ENCODE measurements around the gene LASP1.
"Not testable (repeated sequence)": the region's sequence is repeated elsewhere in the genome, so short reads cannot be mapped to it uniquely, and the experiment has no call there.

LASP1 gene

GRCh38 chr17:38911081-38911730 is 41.3 kb downstream of the LASP1 start:
- no peak for DNase-seq

DNA sequence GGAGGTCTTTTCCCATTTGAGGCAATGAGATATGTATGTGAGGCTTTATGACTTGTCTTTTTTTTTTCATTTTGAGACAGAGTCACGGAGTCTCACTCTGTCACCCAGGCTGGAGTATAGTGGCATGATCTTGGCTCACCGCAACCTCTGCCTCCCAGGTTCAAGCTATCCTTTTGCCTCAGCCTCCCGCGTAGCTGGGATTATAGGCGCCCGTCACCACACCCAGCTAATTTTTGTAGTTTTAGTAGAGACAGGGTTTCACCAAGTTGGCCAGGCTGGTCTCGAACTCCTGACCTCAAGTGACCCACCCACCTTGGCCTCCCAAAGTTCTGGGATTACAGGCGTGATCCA is 41.8 kb downstream of the LASP1 start:
- not testable (repeated sequence) for DNase-seq

DNA sequence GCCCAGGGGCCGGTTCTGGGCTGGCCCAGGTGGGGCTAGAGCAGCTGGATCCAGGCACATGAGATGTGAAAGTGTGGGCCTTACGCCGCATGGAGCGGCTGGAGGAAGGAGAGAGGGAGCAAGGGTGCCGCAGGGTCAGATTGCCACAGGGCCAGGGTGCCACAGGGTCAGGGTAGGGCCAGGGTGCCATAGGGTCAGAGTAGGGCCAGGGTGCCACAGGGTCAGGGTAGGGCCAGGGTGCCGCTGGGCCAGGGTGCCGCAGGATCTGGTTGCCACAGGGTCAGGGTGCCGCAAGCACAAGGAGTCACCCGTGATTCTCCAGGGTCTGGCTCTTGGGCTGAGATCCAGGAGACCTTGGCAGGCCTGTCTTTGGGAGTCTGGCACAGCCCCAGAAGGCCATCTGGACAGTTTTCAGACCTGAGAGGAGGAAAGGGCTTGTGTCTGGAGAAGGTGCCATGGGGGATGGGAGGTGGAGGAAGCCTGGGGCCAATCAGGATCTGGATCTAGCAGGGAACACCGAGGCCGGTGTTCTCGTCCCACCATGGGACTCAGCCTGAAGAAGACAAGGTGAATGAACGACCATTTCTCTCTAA is 42.5 kb downstream of the LASP1 start:
- DNase-seq, result no peak

DNA sequence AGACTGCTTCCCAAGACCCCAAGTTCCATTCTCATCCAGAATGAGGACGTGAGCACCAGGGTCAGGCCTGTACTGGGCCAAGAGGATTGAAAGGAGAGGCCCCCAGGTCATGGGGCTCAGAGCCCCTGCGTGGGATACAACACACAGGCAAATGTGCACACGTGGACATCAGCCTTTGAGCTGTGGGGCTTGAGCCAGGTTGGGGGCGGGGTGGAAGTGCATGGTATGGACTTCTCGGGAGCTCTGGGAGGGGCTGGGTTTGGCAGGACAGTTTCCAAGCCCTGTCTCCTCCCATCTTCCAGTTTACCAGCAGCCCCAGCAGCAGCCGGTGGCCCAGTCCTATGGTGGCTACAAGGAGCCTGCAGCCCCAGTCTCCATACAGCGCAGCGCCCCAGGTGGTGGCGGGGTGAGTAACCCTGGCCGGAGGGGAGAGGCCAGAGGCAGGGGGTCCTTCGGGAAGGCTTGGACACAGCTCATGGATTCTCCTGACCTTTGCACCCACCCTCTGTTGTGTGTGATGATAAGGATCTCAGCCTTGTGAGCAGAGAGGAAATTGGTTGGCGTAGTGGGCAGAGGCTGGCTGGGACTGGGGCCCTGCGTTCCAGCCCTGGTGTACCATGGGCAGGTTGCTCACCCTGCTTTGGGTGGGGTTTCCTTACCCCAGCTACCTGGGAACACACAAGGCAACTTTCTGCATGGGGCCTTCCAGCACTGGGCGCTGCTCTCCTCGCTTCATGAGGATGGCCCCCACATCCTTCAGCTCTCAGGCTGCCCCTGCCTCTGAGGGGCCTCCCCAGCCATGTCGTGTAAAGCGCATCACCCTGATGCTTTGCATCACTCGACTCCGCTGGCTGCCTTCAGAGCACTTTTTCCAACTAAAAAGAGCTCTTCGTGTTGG is 45.1 kb downstream of the LASP1 start:
- DNase-seq, result no peak

DNA sequence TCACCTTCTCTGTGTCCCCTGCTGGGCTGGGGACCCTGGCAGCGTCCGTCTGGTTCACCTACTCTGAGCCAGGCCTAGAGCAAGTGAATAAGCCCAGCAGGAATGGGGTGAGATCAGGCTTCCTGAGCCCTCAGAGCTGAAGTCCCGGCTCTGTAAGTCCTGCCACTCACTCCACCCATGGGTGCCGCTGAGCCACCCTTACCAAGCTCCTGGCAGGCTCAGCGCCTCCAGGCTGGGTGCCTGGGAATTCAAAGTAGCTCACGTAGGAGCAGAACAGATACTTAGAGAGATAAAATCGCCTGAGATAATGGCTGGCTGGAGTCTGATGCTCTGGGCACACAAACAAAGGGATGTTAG is 45.8 kb downstream of the LASP1 start:
- DNase-seq, result no peak

GRCh38 chr17:38916771-38917170 is 46.9 kb downstream of the LASP1 start:
- no peak for DNase-seq

- no peak for DNase-seq
Measured at GRCh38 chr17:38917259-38917658, 47.4 kb downstream of the LASP1 start.

DNA sequence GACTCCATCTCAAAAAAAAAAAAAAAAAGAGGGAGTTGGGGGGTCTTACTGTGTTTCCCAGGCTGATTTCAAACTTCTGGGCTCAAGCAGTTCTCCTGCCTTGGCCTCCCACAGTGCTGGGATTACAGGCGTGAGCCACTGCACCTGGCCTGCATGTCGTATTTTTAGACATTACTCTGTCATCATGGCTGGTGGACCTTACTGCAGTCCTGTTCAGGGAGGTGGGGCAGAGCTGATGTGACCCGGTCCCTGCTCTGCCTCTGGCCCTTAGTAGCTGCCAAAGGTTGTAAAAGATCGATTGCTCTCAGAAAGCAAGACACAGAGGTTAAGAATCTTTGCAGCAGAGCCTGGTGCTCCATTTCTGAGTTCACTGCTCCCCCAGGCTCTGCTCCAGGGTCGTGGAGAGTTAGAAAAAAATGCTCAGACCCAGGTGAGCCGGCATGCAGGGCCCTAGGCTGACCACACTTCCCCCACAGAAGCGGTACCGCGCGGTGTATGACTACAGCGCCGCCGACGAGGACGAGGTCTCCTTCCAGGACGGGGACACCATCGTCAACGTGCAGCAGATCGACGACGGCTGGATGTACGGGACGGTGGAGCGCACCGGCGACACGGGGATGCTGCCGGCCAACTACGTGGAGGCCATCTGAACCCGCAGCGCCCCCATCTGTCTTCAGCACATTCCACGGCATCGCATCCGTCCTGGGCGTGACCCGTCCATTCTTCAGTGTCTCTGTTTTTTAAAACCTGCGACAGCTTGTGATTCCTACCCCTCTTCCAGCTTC is 48.5 kb downstream of the LASP1 start:
- DNase-seq, result no peak

- DNase-seq, result no peak
Measured at GRCh38 chr17:38918916-38919315, 49.1 kb downstream of the LASP1 start.

GRCh38 chr17:38919316-38920078 is 49.6 kb downstream of the LASP1 start:
- no peak for DNase-seq

DNA sequence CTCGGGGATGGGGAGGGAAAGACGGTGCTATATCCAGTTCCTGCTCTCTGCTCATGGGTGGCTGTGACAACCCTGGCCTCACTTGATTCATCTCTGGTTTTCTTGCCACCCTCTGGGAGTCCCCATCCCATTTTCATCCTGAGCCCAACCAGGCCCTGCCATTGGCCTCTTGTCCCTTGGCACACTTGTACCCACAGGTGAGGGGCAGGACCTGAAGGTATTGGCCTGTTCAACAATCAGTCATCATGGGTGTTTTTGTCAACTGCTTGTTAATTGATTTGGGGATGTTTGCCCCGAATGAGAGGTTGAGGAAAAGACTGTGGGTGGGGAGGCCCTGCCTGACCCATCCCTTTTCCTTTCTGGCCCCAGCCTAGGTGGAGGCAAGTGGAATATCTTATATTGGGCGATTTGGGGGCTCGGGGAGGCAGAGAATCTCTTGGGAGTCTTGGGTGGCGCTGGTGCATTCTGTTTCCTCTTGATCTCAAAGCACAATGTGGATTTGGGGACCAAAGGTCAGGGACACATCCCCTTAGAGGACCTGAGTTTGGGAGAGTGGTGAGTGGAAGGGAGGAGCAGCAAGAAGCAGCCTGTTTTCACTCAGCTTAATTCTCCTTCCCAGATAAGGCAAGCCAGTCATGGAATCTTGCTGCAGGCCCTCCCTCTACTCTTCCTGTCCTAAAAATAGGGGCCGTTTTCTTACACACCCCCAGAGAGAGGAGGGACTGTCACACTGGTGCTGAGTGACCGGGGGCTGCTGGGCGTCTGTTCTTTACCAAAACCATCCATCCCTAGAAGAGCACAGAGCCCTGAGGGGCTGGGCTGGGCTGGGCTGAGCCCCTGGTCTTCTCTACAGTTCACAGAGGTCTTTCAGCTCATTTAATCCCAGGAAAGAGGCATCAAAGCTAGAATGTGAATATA is 50.8 kb downstream of the LASP1 start:
- no peak for DNase-seq

GRCh38 chr17:38921756-38922411 is 52.0 kb downstream of the LASP1 start:
- no peak for DNase-seq

DNA sequence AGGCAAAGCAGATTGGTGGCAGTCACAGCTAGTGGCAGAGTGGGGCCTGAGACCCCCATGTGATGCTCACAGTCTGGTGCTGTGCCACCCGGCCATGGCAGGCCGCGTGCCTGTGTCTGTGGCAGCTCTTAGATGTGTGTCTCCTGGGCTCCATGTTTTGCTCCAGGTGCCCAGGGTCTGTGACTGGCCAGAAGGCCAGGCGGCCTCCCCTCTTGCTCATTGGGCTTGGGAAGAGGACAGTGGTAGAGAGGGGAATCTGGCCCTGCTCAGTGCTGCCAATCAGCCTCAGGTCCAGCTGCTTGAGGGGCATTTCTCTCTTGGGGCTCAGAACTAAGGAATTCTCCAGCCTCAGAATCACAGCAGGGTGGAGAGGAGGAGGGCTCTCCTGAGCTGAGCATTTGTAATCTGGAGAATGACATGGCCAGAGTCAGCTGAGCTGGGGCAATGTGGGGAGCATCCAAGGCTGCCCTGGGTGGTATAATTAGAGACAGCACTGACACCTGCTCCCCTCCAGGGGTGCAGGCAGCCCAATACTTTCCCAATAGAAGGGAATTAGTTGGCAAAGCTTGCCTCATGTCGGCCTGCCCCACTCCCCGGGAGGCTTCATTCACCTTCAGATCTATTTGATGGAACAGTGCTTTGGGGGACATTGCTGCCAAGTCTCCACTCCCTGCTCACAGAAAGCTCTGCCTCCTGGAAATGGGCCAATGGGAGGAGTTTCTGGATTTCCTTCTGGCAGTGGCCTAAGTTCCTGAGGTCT is 52.9 kb downstream of the LASP1 start:
- DNase-seq, result no peak

DNA sequence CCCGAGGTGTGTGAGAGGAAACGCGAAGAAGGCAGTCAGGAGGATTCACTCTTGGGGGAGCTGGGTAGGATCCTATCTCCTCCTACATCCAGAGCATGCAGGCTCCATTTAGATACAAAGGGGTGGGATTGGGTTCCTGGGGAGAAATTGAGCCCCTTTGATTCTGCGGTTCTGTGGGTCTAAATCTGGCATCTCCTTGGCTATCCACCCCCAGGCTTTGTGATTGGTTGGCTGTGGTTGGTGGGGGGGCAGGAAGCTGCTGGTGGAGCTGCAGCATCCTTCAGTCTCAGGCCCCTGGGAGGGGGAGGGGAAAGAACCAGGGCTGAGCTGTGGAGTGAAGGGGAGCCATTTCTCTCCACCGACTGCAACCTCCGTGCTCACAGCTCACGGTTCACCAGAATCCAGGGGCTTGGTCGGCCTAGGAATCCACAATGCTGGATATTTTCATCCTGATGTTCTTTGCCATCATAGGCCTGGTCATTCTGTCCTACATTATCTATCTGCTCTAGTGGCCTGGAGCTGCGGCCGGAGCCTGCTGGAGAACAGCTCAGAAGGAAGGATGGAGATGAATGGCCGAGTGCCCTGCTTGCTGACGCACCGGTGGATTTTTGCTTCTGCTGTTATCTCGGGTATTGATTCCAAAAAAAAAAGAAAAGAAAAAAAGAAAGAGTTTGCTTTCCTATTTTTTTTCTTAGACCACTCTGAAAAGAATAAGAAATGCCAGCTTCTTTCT is 55.6 kb downstream of the LASP1 start, which contains the start of gene LASP1NB:
Gene LASP1NB, plus strand, starts transcription at position 352 of the 733 bp plus-strand sequence.
- peak; percentile 46 for DNase-seq

DNA sequence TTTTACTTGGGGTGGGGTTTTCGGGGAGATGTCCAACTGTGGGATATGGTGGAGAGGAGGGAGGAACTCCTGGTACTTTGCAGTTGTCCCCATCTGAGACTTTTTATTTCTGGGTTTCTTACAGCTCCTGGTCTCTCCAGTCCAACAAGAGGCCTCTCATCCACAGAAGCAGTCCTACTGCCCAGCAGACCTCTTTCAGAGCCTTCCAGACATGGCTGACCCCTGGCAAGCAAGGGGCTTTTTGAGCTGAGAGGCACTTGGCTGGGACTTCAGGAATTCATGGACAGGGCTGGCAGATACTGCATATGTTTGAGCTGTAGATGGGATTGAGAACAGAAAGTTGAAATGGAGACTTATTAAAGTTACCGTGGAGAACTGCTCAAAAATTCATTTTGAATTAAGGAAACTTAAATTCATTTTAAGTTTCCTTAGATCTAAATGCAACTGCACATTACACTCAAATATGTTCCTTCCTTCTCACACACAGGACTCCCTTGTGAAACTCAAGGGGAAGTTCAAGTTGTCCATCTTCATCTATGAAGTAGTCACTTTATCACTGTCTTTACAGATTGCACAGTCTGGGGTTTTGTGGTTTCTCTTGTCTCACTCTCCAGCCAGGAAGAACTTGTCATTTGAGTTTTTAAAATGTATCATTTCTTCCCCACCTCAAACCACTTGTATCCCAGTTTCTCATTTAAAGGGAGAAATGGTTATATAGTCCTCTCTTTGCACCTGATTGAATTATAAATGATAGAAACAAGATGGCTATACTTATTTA is 56.6 kb downstream of the LASP1 start:
- DNase-seq, result no peak

DNA sequence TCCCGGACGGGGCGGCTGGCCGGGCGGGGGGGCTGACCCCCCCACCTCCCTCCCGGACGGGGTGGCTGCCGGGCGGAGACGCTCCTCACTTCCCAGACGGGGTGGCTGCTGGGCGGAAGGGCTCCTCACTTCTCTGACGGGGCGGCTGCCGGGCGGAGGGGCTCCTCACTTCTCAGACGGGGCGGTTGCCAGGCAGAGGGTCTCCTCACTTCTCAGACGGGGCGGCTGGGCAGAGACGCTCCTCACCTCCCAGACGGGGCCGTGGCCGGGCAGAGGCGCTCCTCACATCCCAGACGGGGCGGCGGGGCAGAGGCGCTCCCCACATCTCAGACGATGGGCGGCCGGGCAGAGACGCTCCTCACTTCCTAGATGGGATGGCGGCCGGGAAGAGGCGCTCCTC is 60.9 kb downstream of the LASP1 start:
- DNase-seq, result not testable (repeated sequence)

DNA sequence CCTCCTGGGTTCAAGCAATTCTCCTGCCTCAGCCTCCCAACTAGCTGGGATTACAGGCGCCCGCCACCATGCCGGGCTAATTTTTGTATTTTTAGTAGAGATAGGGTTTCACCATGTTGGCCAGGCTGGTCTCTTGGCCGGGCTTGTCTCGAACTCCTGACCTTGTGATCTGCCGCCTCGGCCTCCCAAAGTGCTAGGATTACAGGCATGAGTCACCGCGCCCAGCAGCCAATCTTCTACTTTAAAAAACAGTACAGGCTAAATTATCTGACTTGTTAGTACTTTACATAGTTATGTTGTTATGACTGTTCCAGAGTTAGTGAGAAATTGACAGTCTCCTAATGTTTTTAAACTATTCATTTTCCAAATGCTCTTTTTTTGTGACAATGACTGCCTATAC is 64.1 kb downstream of the LASP1 start:
- not testable (repeated sequence) for DNase-seq

DNA sequence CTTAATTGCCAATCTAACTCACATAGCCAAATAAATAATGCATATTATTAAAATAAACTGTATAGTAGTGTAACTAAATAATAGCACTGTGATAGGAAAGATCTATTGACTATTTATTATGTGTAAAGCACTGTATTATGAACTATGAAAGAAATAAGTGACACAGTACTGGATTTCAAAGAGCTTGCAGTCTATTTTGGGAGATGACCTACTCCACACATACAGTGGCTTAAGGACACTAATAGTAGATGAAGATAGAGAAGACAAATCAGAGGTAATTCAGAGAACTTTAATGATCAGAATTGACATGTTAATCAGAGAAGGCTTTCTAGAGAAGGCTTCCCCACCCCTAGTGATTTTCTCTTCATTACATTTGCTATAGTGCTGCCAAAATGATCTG is 70.1 kb downstream of the LASP1 start:
- no peak for DNase-seq

Measured in CD4-positive, alpha-beta T cell treated with Interleukin-10 for 1 hour (primary cell).